Measurements from ENCODE around the gene IFIH1.

IFIH1 gene

GRCh38 chr2:162257425-162257824, 61.1 kb downstream of the IFIH1 start:
- DNase-seq (ENCODE audit: low read depth): no peak

- DNase-seq (ENCODE audit: low read depth): no peak
Measured at GRCh38 chr2:162256591-162256991, 61.9 kb downstream of the IFIH1 start.

GRCh38 chr2:162254236-162254871, 64.1 kb downstream of the IFIH1 start:
- DNase-seq (ENCODE audit: low read depth): no peak

- no peak for DNase-seq (ENCODE audit: low read depth)
Measured at GRCh38 chr2:162253435-162253834, 65.0 kb downstream of the IFIH1 start.

GRCh38 chr2:162252153-162252552, 66.3 kb downstream of the IFIH1 start:
- DNase-seq (ENCODE audit: low read depth): no peak

- DNase-seq (ENCODE audit: low read depth): peak; percentile 35
Measured at GRCh38 chr2:162245781-162246180, 72.7 kb downstream of the IFIH1 start.

GRCh38 chr2:162245061-162245460, 73.4 kb downstream of the IFIH1 start:
- no peak for DNase-seq (ENCODE audit: low read depth)

GRCh38 chr2:162244541-162245031, 73.9 kb downstream of the IFIH1 start:
- DNase-seq (ENCODE audit: low read depth): peak; percentile 87

- no peak for DNase-seq (ENCODE audit: low read depth)
Measured at GRCh38 chr2:162243715-162244114, 74.8 kb downstream of the IFIH1 start.

GRCh38 chr2:162243294-162243693, 75.2 kb downstream of the IFIH1 start, which contains the start of gene FAP:
Gene FAP (minus strand): TSS chr2:162243445. CDS start chr2:162243327, 118 bp downstream.
- DNase-seq (ENCODE audit: low read depth): peak; percentile 83

GRCh38 chr2:162242586-162243280, 75.8 kb downstream of the IFIH1 start:
- DNase-seq (ENCODE audit: low read depth): peak; percentile 51

GRCh38 chr2:162241571-162241970, 76.9 kb downstream of the IFIH1 start:
- DNase-seq (ENCODE audit: low read depth): no peak

GRCh38 chr2:162234620-162235462, 83.6 kb downstream of the IFIH1 start:
- no peak for DNase-seq (ENCODE audit: low read depth)

- peak; percentile 73 for DNase-seq (ENCODE audit: low read depth)
Measured at GRCh38 chr2:162233197-162233596, 85.3 kb downstream of the IFIH1 start.

GRCh38 chr2:162232671-162233070, 85.8 kb downstream of the IFIH1 start:
- no peak for DNase-seq (ENCODE audit: low read depth)

- DNase-seq (ENCODE audit: low read depth): no peak
Measured at GRCh38 chr2:162232027-162232426, 86.5 kb downstream of the IFIH1 start.

GRCh38 chr2:162230761-162231160, 87.7 kb downstream of the IFIH1 start:
- DNase-seq (ENCODE audit: low read depth): no peak

GRCh38 chr2:162226836-162227235, 91.6 kb downstream of the IFIH1 start:
- no peak for DNase-seq (ENCODE audit: low read depth)

- no peak for DNase-seq (ENCODE audit: low read depth)
Measured at GRCh38 chr2:162221064-162221463, 97.4 kb downstream of the IFIH1 start.

GRCh38 chr2:162220368-162220767, 98.1 kb downstream of the IFIH1 start:
- no peak for DNase-seq (ENCODE audit: low read depth)

GRCh38 chr2:162219426-162219825, 99.1 kb downstream of the IFIH1 start:
- no peak for DNase-seq (ENCODE audit: low read depth)

GRCh38 chr2:162217598-162217997, 100.9 kb downstream of the IFIH1 start:
- DNase-seq (ENCODE audit: low read depth): no peak
